Uterus (tissue), 4 donors: Measurements from ENCODE around the gene PTPN14. TPM values are rescaled to one million over a fixed set of nuclear protein-coding genes. Genes with fewer than 3 reads are reported as not detected.

Experiments
- DNase-seq, 2 donors: peaks; one replicate each; pipeline ENCODE4 v3.0.0-alpha.2; 2019 to 2020
- H3K27ac ChIP-seq, 2 donors: fragments of 200-600 bp; sonication (generic); 1 replicate in 1 of 2; 2 replicates in 1 of 2; pipeline ENCODE4 v1.5.1; 2016 to 2018
- H3K27me3 ChIP-seq, 2 donors: fragments of 200-600 bp; sonication (generic); one replicate each; pipeline ENCODE4 v1.5.1; 2018 to 2019; ENCODE audit warnings: control low read depth in 1 of 2
- H3K36me3 ChIP-seq, 2 donors: fragments of 200-600 bp; sonication (generic); one replicate each; pipeline ENCODE4 v1.5.1; 2019; ENCODE audit warnings: control low read depth in 1 of 2
- H3K4me1 ChIP-seq, 2 donors: fragments of 200-600 bp; sonication (generic); one replicate each; pipeline ENCODE4 v1.5.1; 2018 to 2019; ENCODE audit warnings: control low read depth in 1 of 2
- H3K4me3 ChIP-seq, 2 donors: fragments of 200-600 bp; sonication (generic); 1 replicate in 1 of 2; 2 replicates in 1 of 2; pipeline ENCODE4 v1.5.1; 2018 to 2019; ENCODE audit warnings: mild to moderate bottlenecking in 1 of 2
- H3K9me3 ChIP-seq, 2 donors: fragments of 200-600 bp; sonication (generic); one replicate each; pipeline ENCODE4 v1.5.1; 2019; ENCODE audit warnings: control low read depth in 1 of 2
- CTCF ChIP-seq, 4 experiments: fragments of 200-600 bp in 2 of 4; fragments of 450-650 bp in 2 of 4; sonication (generic) in 2 of 4; IDR thresholded peaks; one replicate each; pipeline ENCODE4 v1.5.1; 2016 to 2019; ENCODE audit warnings: antibody characterized with exemption in 4 of 4, mild to moderate bottlenecking in 2 of 4, moderate library complexity in 1 of 4
- POLR2A ChIP-seq, 2 donors: fragments of 450-650 bp; IDR thresholded peaks; one replicate each; pipeline ENCODE4 v1.6.1; 2016; ENCODE audit warnings: antibody characterized with exemption in 2 of 2, mild to moderate bottlenecking in 1 of 2, moderate library complexity in 1 of 2
- intact Hi-C: fragments of 100-400 bp; cut with DNase I; formaldehyde crosslinking; loops from one replicate; pipeline ENCODE4 v1.15.1; 2023; ENCODE audit warnings: low total_unique reads
- total RNA-seq, 4 donors: library from RNA; depleted of rRNA in 3 of 4; stranded (reverse); fragments of >200 nt in 3 of 4; gene quantifications; one replicate each; pipeline versions ENCODE4 v1.1.0 to v1.2.4, GENCODE V29; 2014 to 2023
- donor health status: DM: yes; HTN: yes; CAD: no.

The PTPN14 gene
- total RNA-seq, 4 donors from 2014 or later, result 13.2 to 78.0 (median 30.9) TPM

GRCh38 chr1:214414691-214415090 lies 136.7 kb downstream of the PTPN14 start:
- H3K27ac ChIP-seq, result no peak overlapping the region
- H3K36me3 ChIP-seq, result no peaks in the 10 kb centered on the region
- TF ChIP-seq POLR2A (IDR thresholded peaks at IDR 0.05), result no peak
- TF ChIP-seq CTCF (IDR thresholded peaks at IDR 0.05), result no peak
- intact Hi-C loops, result no loop called here
- no peaks in the 10 kb centered on the region for H3K27me3 ChIP-seq
- DNase-seq, result no peak
- H3K9me3 ChIP-seq, result no peaks in the 10 kb centered on the region
- H3K4me1 ChIP-seq, result no peaks in the 10 kb centered on the region
- no peak overlapping the region for H3K4me3 ChIP-seq

GRCh38 chr1:214413315-214413714 lies 138.1 kb downstream of the PTPN14 start:
- Histone ChIP-seq H3K9me3 (no peaks in the 10 kb centered on the region), H3K4me1 (no peaks in the 10 kb centered on the region), H3K27me3 (no peaks in the 10 kb centered on the region), H3K36me3 (no peaks in the 10 kb centered on the region), H3K27ac (no peak overlapping the region), H3K4me3 (no peak overlapping the region)
- intact Hi-C loops, result no loop called here
- no peak for DNase-seq
- TF ChIP-seq POLR2A (IDR thresholded peaks at IDR 0.05) (no peak), CTCF (IDR thresholded peaks at IDR 0.05) (no peak)

GRCh38 chr1:214404571-214405213 lies 146.7 kb downstream of the PTPN14 start:
- intact Hi-C loops, result no loop called here
- H3K27me3 ChIP-seq, result no peaks in the 10 kb centered on the region
- H3K27ac ChIP-seq, result no peak overlapping the region
- H3K36me3 ChIP-seq, result no peaks in the 10 kb centered on the region
- TF ChIP-seq POLR2A (IDR thresholded peaks at IDR 0.05) (no peak), CTCF (IDR thresholded peaks at IDR 0.05) (no peak)
- H3K9me3 ChIP-seq, result no peaks in the 10 kb centered on the region
- no peak overlapping the region for H3K4me3 ChIP-seq
- H3K4me1 ChIP-seq, result no peaks in the 10 kb centered on the region
- DNase-seq, result no peak

- no peak overlapping the region for H3K4me3 ChIP-seq
- H3K27ac ChIP-seq, result no peak overlapping the region
These were observed 147.2 kb downstream of the PTPN14 start for GRCh38 chr1:214404154-214404553.

GRCh38 chr1:214403431-214403830 lies 148.0 kb downstream of the PTPN14 start:
- intact Hi-C loops, result no loop called here
- TF ChIP-seq POLR2A (IDR thresholded peaks at IDR 0.05), result no peak
- TF ChIP-seq CTCF (IDR thresholded peaks at IDR 0.05), result no peak
- Histone ChIP-seq H3K36me3 (no peaks in the 10 kb centered on the region), H3K4me3 (no peak overlapping the region), H3K9me3 (no peaks in the 10 kb centered on the region), H3K27me3 (no peaks in the 10 kb centered on the region), H3K4me1 (no peaks in the 10 kb centered on the region), H3K27ac (no peak overlapping the region)
- DNase-seq, result no peak

More at GRCh38 chr1:214404154-214404553, 147.2 kb downstream of the PTPN14 start:
- H3K36me3 ChIP-seq, result no peaks in the 10 kb centered on the region
- intact Hi-C loops, result no loop called here
- no peaks in the 10 kb centered on the region for H3K9me3 ChIP-seq
- H3K4me1 ChIP-seq, result no peaks in the 10 kb centered on the region
- no peak for DNase-seq
- H3K27me3 ChIP-seq, result no peaks in the 10 kb centered on the region
- TF ChIP-seq CTCF (IDR thresholded peaks at IDR 0.05) (no peak), POLR2A (IDR thresholded peaks at IDR 0.05) (no peak)
